A673 (cell line): ENCODE data around the gene KLB.

ENCODE experiments used
- CTCF ChIP-seq: fragments of 300-800, 200-600 bp; sonication (generic); conservative IDR thresholded peaks from 2 replicates; pipeline ENCODE4 v1.5.1; 2017; ENCODE audit warnings: low read depth, mild to moderate bottlenecking, antibody characterized with exemption, low read length, moderate library complexity, mixed read lengths
- EZH2 ChIP-seq: fragments of 200-600 bp; sonication (generic); IDR thresholded peaks from 2 replicates; pipeline ENCODE4 v1.6.1; 2017; ENCODE audit warnings: borderline replicate concordance, low read depth, mild to moderate bottlenecking, mixed read lengths, antibody characterized with exemption, low read length; ENCODE audit not compliant: poor library complexity, severe bottlenecking

- TF ChIP-seq CTCF (peak; percentile 46), EZH2 (no peak)
Observed at GRCh38 chr4:39410415-39410814, 3.7 kb downstream of the KLB start.
